ENCODE data around the gene CACNB3. TPM values are rescaled to one million over a fixed set of nuclear protein-coding genes. Genes with fewer than 3 reads are reported as not detected.
A peak's percentile ranks its signal among the peaks of the same experiment; 100 is the strongest.

The CACNB3 gene
- total RNA-seq (10 to 100 TPM; 12.3 to 33.1 TPM), polyA plus RNA-seq (1 to 10 TPM; 8.3 to 9.9 TPM)
- long read RNA-seq, donor 1, transcript CACNB3-201 (13 exons, 2,696 nt), result major isoform, 5 of 14 reads
- long read RNA-seq, donor 1, partial matches to known transcripts, result 7 of 14 reads
- long read RNA-seq, donor 1, other reads (novel, unspliced or antisense), result 0 of 14 reads
- long read RNA-seq, donor 2, partial matches to known transcripts, result 0 of 1 reads
- long read RNA-seq, donor 2, other reads (novel, unspliced or antisense), result 0 of 1 reads
- long read RNA-seq, donor 3, partial matches to known transcripts, result 0 of 2 reads
- long read RNA-seq, donor 3, other reads (novel, unspliced or antisense), result 0 of 2 reads
- long read RNA-seq, donor 4, partial matches to known transcripts, result 0 of 1 reads
- long read RNA-seq, donor 4, other reads (novel, unspliced or antisense), result 0 of 1 reads
- long read RNA-seq, donor 5, partial matches to known transcripts, result 19 of 22 reads
- long read RNA-seq, donor 5, other reads (novel, unspliced or antisense), result 0 of 22 reads

- H3K4me1 ChIP-seq (ENCODE audit: control insufficient read depth in 5 of 5, insufficient read depth in 5 of 5, low read length in 5 of 5), result peaks cover 0 to 55% (median 9%) of the 10 kb centered on the region in 5 donors
Observed at GRCh38 chr12:48817873-48818830, at the start of gene CACNB3. Gene CACNB3, plus strand, starts transcription at chr12:48818496. Its CDS starts 434 bp downstream, at chr12:48818930.

GRCh38 chr12:48768736-48769135, 49.6 kb upstream of the CACNB3 start:
- WGBS, 2 donors, result 96 to 97% methylated on average over 9 of the region's 9 CpGs
- H3K4me3 ChIP-seq, result no peak overlapping the region
- H3K27ac ChIP-seq (ENCODE audit: low read depth in 1 of 2, low read length in 1 of 2), result no peak overlapping the region
- TF ChIP-seq CTCF (IDR thresholded peaks at IDR 0.05; ENCODE audit: control extremely low read depth, extremely low read depth), result no peak
- peaks cover 23 to 55% (median 25%) of the 10 kb centered on the region in 4 donors for H3K36me3 ChIP-seq (ENCODE audit: control insufficient read depth in 4 of 4, insufficient read depth in 4 of 4, low read length in 4 of 4)
- ATAC-seq (ENCODE audit: insufficient read depth, low FRiP score) (no peak), DNase-seq (no peak)
- H3K9me3 ChIP-seq (ENCODE audit: control insufficient read depth in 4 of 4, insufficient read depth in 3 of 4, low read length in 3 of 4), result no peaks in the 10 kb centered on the region
- no peaks in the 10 kb centered on the region for H3K27me3 ChIP-seq (ENCODE audit: control insufficient read depth in 3 of 3, insufficient read depth in 3 of 3, low read length in 2 of 3)
- H3K9ac ChIP-seq (ENCODE audit: insufficient read depth in 1 of 2, low read length in 2 of 2), result no peak overlapping the region
- H3K4me1 ChIP-seq (ENCODE audit: control insufficient read depth in 5 of 5, insufficient read depth in 5 of 5, low read length in 5 of 5), result peaks cover 0 to 10% (median 0%) of the 10 kb centered on the region in 5 donors

More at GRCh38 chr12:48817873-48818830, at the start of gene CACNB3:
- no peak for TF ChIP-seq CTCF (IDR thresholded peaks at IDR 0.05; ENCODE audit: control extremely low read depth, extremely low read depth)
- WGBS, 2 donors, result 0 to 1% methylated on average over 62 to 79 of the region's 79 CpGs
- ATAC-seq (ENCODE audit: insufficient read depth, low FRiP score), result no peak
- H3K4me3 ChIP-seq, result peak within 1 kb of the TSS; percentile 69
- no peaks in the 10 kb centered on the region for H3K36me3 ChIP-seq (ENCODE audit: control insufficient read depth in 4 of 4, insufficient read depth in 4 of 4, low read length in 4 of 4)
- DNase-seq, result peak; percentile 68 to 75 (median 69)
- no peaks in the 10 kb centered on the region for H3K27me3 ChIP-seq (ENCODE audit: control insufficient read depth in 3 of 3, insufficient read depth in 3 of 3, low read length in 2 of 3)
- no peak within 1 kb of the TSS for H3K27ac ChIP-seq (ENCODE audit: low read depth in 1 of 2, low read length in 1 of 2)
- no peaks in the 10 kb centered on the region for H3K9me3 ChIP-seq (ENCODE audit: control insufficient read depth in 4 of 4, insufficient read depth in 3 of 4, low read length in 3 of 4)
- peak within 1 kb of the TSS in 1 of 2 donors; percentile 37 for H3K9ac ChIP-seq (ENCODE audit: insufficient read depth in 1 of 2, low read length in 2 of 2)

- 95 to 99% methylated on average over 10 of the region's 10 CpGs for WGBS, 2 donors
- no peak for ATAC-seq (ENCODE audit: insufficient read depth, low FRiP score)
- no peak for DNase-seq
Observed at GRCh38 chr12:48770756-48771155, 47.5 kb upstream of the CACNB3 start.

More at GRCh38 chr12:48770756-48771155, 47.5 kb upstream of the CACNB3 start:
- peaks cover 0 to 10% (median 0%) of the 10 kb centered on the region in 5 donors for H3K4me1 ChIP-seq (ENCODE audit: control insufficient read depth in 5 of 5, insufficient read depth in 5 of 5, low read length in 5 of 5)
- no peak for TF ChIP-seq CTCF (IDR thresholded peaks at IDR 0.05; ENCODE audit: control extremely low read depth, extremely low read depth)
- H3K9ac ChIP-seq (ENCODE audit: insufficient read depth in 1 of 2, low read length in 2 of 2), result no peak overlapping the region
- H3K9me3 ChIP-seq (ENCODE audit: control insufficient read depth in 4 of 4, insufficient read depth in 3 of 4, low read length in 3 of 4), result peaks cover 0 to 2% (median 0%) of the 10 kb centered on the region in 4 donors
- H3K27me3 ChIP-seq (ENCODE audit: control insufficient read depth in 3 of 3, insufficient read depth in 3 of 3, low read length in 2 of 3), result no peaks in the 10 kb centered on the region
- peaks cover 23 to 66% (median 27%) of the 10 kb centered on the region in 4 donors for H3K36me3 ChIP-seq (ENCODE audit: control insufficient read depth in 4 of 4, insufficient read depth in 4 of 4, low read length in 4 of 4)
- H3K4me3 ChIP-seq, result no peak overlapping the region
- H3K27ac ChIP-seq (ENCODE audit: low read depth in 1 of 2, low read length in 1 of 2), result no peak overlapping the region

Data from lung (tissue), 16 donors.